ENCODE measurements around the gene RNF182. TPM values are rescaled to one million over a fixed set of nuclear protein-coding genes. Genes with fewer than 3 reads are reported as not detected.

Gene RNF182
- polyA plus RNA-seq, 2 of the 4 experiments (the other 2 are of a cell fraction) = 2.5 to 4.9 TPM

- Histone ChIP-seq H3K27ac (no peak overlapping the region; a peak in 1 of 6 replicates), H3K4me2 (no peak overlapping the region), H3K4me3 (no peak overlapping the region), H3K4me1 (peaks cover 10% of the 10 kb centered on the region), H3K9me3 (peaks cover 6% of the 10 kb centered on the region; the same call in 1 of the 3 replicates)
- ChIA-PET CTCF (no interaction called here), POLR2A (no interaction called here)
- 31% methylated on average over 2 of the region's 2 CpGs for WGBS (ENCODE audit: missing lambda C conversion rate)
- no peak for DNase-seq (ENCODE audit: low read depth in 1 of 2, low spot score in 1 of 2)
- no peak for ATAC-seq
- no peak for TF ChIP-seq ZC3H11A (IDR thresholded peaks at IDR 0.05)
- TF ChIP-seq RCOR1 (IDR thresholded peaks at IDR 0.05; ENCODE audit: low read depth, low read length) = no peak
- no peak for FAIRE-seq
These were observed 68.7 kb downstream of the RNF182 start for GRCh38 chr6:13993416-13993815.

DNA sequence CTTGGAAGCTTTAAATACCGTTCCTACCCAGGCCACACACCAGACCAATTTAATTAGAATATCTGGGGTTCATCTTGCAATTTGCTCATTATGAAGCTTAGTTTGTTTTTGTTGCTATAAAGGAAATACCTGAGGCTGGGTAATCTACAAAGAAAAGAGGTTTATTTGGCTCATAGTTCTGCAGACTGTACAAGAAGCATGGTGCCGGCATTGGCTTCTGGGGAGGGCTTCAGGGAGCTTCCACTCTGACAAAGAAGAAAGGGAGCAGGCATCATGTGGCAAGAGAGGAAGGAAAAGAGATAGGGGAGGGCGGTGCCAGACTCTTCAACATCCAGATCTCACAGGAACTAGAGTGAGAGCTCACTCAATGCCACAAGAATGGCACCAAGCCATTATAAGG lies 73.6 kb downstream of the RNF182 start:
- Histone ChIP-seq H3K4me2 (no peak overlapping the region), H3K4me1 (peaks cover 19% of the 10 kb centered on the region), H3K9me3 (peaks cover 9% of the 10 kb centered on the region; the same call in 1 of the 3 replicates), H3K27ac (no peak overlapping the region), H3K4me3 (no peak overlapping the region)
- CTCF ChIA-PET = no interaction called here
- ATAC-seq (no peak), DNase-seq (ENCODE audit: low read depth in 1 of 2, low spot score in 1 of 2) (no peak), FAIRE-seq (no peak)
- POLR2A ChIA-PET = no interaction called here
- WGBS (ENCODE audit: missing lambda C conversion rate) = 66% methylated on average over 3 of the region's 3 CpGs
- no peak for TF ChIP-seq CHD4 (IDR thresholded peaks at IDR 0.05; ENCODE audit: borderline replicate concordance)
- no peak for TF ChIP-seq FOSL2 (IDR thresholded peaks at IDR 0.05)
- TF ChIP-seq FOSL2 (CRISPR knock-in tag; IDR thresholded peaks at IDR 0.05) = no peak

DNA sequence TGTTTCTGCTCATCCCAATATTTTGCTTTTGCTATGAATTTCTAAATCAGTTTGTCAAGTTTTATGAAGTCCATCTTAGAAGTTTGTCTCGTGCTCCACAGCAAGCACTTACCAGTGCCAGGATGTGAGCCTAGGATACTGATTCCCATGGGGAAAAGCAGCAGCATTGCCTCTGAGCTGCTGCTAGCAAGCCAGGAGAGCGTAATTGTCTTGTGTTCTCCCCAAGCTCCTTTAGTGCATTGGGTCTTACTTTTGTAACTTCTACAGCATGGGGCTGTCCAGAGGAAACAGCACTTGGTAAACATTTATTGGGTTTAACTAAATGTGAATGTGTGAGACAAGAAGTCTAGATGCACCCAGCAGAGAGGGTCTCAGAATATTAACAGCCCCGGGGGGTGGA lies 76.1 kb downstream of the RNF182 start:
- Histone ChIP-seq H3K27ac (peak overlapping the region; percentile 74 to 88), H3K4me2 (peak overlapping the region; percentile 66), H3K4me3 (no peak overlapping the region), H3K9me3 (peaks cover 9% of the 10 kb centered on the region; the same call in 1 of the 3 replicates), H3K4me1 (peaks cover 19% of the 10 kb centered on the region)
- DNase-seq (ENCODE audit: low read depth in 1 of 2, low spot score in 1 of 2) = peak in 1 of 2 experiments; percentile 3
- ChIA-PET CTCF (interaction anchor here (1.6 kb wide), 1 partner anchor 66 kb away, joined by 3 read pairs; no protein-coding TSS in a partner anchor), POLR2A (no interaction called here)
- no peak for FAIRE-seq
- no peak for TF ChIP-seq NFE2L2 (conservative IDR thresholded peaks at IDR 0.05; ENCODE audit: low read length)
- TF ChIP-seq FOSL2 (IDR thresholded peaks at IDR 0.05) = no peak
- no peak for TF ChIP-seq FOSL2 (CRISPR knock-in tag; IDR thresholded peaks at IDR 0.05)
- WGBS (ENCODE audit: missing lambda C conversion rate) = 46% methylated on average over 3 of the region's 3 CpGs
- peak; percentile 32 to 45; a peak in 2 of 6 replicates for ATAC-seq

DNA sequence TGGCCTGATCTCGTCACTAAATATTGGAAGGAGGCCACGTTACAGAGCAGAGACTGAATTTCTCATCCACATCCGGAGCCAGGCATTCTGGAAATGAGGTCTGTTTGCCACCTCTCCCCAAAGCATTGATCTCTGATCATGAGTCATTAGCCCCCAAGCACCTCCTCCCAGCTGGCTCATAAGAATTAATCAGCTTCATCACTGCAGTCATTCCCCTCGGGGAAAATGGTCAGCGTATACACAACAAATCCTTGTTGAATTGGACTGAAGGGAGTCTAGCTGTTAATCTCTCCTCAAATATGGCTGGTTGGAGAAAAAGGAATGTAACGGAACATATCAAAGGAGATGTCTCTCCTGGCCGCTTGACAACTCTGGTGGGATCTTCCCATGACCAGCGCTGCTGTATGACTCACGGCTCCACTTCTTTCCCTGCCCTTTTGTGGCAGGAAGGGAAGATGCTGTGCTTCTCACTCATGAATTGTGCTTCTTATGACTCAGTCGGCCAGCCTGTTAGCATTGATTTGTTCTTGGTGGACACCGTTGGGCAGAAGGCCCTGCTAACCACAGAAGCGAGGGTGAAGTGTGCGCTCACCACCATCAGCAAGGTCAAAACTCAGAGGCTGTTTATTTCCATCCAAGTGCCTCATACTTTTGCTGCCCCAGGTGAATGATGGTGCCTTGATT lies 76.7 kb downstream of the RNF182 start:
- H3K4me3 ChIP-seq = no peak overlapping the region
- CTCF ChIA-PET = interaction anchor here (1.6 kb wide), 1 partner anchor 65 kb away, joined by 3 read pairs; no protein-coding TSS in a partner anchor

More for the DNA sequence above, 76.7 kb downstream of the RNF182 start:
- peak; percentile 67 to 79 for DNase-seq (ENCODE audit: low read depth in 1 of 2, low spot score in 1 of 2)
- peak overlapping the region; percentile 66 for H3K4me2 ChIP-seq
- POLR2A ChIA-PET = no interaction called here
- WGBS (ENCODE audit: missing lambda C conversion rate) = 10% methylated on average over 11 of the region's 13 CpGs
- H3K27ac ChIP-seq = peak overlapping the region; percentile 74 to 88; a peak in 5 of 6 replicates
- peaks cover 19% of the 10 kb centered on the region for H3K4me1 ChIP-seq
- TF ChIP-seq HOXB5 (CRISPR knock-in tag; IDR thresholded peaks at IDR 0.05) = no peak
- peak; percentile 31 to 61; a peak in 1 of 5 replicates for TF ChIP-seq EP300 (IDR thresholded peaks at IDR 0.05)
- no peak for TF ChIP-seq RNF2 (IDR thresholded peaks at IDR 0.05; ENCODE audit: borderline replicate concordance, low read depth)
- peak; percentile 82 for TF ChIP-seq JUNB (IDR thresholded peaks at IDR 0.05)
- TF ChIP-seq POLR2A (IDR thresholded peaks at IDR 0.05; ENCODE audit: low read length) = no peak
- TF ChIP-seq HMGXB4 (CRISPR knock-in tag; IDR thresholded peaks at IDR 0.05; ENCODE audit: borderline replicate concordance) = no peak
- TF ChIP-seq, protein P1, sequence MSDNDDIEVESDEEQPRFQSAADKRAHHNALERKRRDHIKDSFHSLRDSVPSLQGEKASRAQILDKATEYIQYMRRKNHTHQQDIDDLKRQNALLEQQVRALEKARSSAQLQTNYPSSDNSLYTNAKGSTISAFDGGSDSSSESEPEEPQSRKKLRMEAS (IDR thresholded peaks at IDR 0.05) = peak; percentile 59
- TF ChIP-seq JUN (IDR thresholded peaks at IDR 0.05) = peak; percentile 49 to 52; a peak in 2 of 5 replicates
- TF ChIP-seq ELK1 (IDR thresholded peaks at IDR 0.05; ENCODE audit: low read depth, low read length) = no peak
- peak; percentile 64 for TF ChIP-seq FOSL2 (IDR thresholded peaks at IDR 0.05)
- TF ChIP-seq FOSL2 (CRISPR knock-in tag; IDR thresholded peaks at IDR 0.05) = peak; percentile 64
- TF ChIP-seq, protein P2, sequence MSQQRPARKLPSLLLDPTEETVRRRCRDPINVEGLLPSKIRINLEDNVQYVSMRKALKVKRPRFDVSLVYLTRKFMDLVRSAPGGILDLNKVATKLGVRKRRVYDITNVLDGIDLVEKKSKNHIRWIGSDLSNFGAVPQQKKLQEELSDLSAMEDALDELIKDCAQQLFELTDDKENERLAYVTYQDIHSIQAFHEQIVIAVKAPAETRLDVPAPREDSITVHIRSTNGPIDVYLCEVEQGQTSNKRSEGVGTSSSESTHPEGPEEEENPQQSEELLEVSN (IDR thresholded peaks at IDR 0.05; ENCODE audit: borderline replicate concordance, low read depth) = no peak
- no peak for TF ChIP-seq RCOR1 (IDR thresholded peaks at IDR 0.05; ENCODE audit: low read depth, low read length)
- TF ChIP-seq GATA3 (IDR thresholded peaks at IDR 0.05; ENCODE audit: borderline replicate concordance) = peak; percentile 64; the same call in 1 of the 2 replicates
- 0 out of 5 replicates have a peak, but pooled peaks of 1 of the 2 experiments have one; percentile 13 for TF ChIP-seq RAD21 (conservative IDR thresholded peaks at IDR 0.05 in 1 of 2, IDR thresholded peaks at IDR 0.05 in 1 of 2)
- no peak for TF ChIP-seq TFCP2L1 (CRISPR knock-in tag; IDR thresholded peaks at IDR 0.05)
- no peak for TF ChIP-seq SMC3 (IDR thresholded peaks at IDR 0.05)
- TF ChIP-seq EHMT2 (IDR thresholded peaks at IDR 0.05; ENCODE audit: low read depth) = no peak
- no peak for TF ChIP-seq KDM1A (IDR thresholded peaks at IDR 0.05; ENCODE audit: low read depth)
- no peak for TF ChIP-seq FOXS1 (CRISPR knock-in tag; IDR thresholded peaks at IDR 0.05)
- no peak for TF ChIP-seq MAZ (IDR thresholded peaks at IDR 0.05; ENCODE audit: borderline replicate concordance, low read depth, low read length)
- TF ChIP-seq ZC3H11A (IDR thresholded peaks at IDR 0.05) = no peak
- no peak for FAIRE-seq
- ATAC-seq = peak; percentile 93 to 95
- H3K9me3 ChIP-seq = peaks cover 9% of the 10 kb centered on the region; the same call in 1 of the 3 replicates

Data from A549 (cell line).